Ascending aorta (tissue), 2 donors: ENCODE results near the gene FOXP1. TPM values are rescaled to one million over a fixed set of nuclear protein-coding genes. Genes with fewer than 3 reads are reported as not detected.

ENCODE experiments used
- DNase-seq, 2 donors: peaks; one replicate each; pipeline ENCODE4 v3.0.0-alpha.2; 2019; ENCODE audit warnings: low spot score in 2 of 2
- H3K27ac ChIP-seq, 2 donors: fragments of 200-600 bp; sonication (generic); one replicate each; pipeline ENCODE4 v1.5.1; 2016 to 2017; ENCODE audit warnings: mild to moderate bottlenecking in 1 of 2
- H3K27me3 ChIP-seq: fragments of 200-600 bp; sonication (generic); one replicate; pipeline ENCODE4 v1.5.1; 2017
- H3K36me3 ChIP-seq, 2 donors: fragments of 200-600 bp; sonication (generic); one replicate each; pipeline ENCODE4 v1.5.1; 2016
- H3K4me1 ChIP-seq, 2 donors: fragments of 200-600 bp; sonication (generic); one replicate each; pipeline ENCODE4 v1.5.1; 2016 to 2017; ENCODE audit warnings: mild to moderate bottlenecking in 1 of 2
- H3K4me3 ChIP-seq, 2 donors: fragments of 200-600 bp; sonication (generic); one replicate each; pipeline ENCODE4 v1.5.1; 2016 to 2017; ENCODE audit warnings: mild to moderate bottlenecking in 1 of 2
- H3K9me3 ChIP-seq, 2 donors: fragments of 200-600 bp; sonication (generic); one replicate each; pipeline ENCODE4 v1.5.1; 2016
- CTCF ChIP-seq, 3 experiments: fragments of 200-600 bp in 2 of 3; fragments of 450-650 bp in 1 of 3; sonication (generic) in 2 of 3; IDR thresholded peaks; one replicate each; pipeline ENCODE4 v1.5.1; 2016 to 2019; ENCODE audit warnings: antibody characterized with exemption in 3 of 3, mild to moderate bottlenecking in 1 of 3, moderate library complexity in 1 of 3
- intact Hi-C: fragments of 100-400 bp; cut with DNase I; formaldehyde crosslinking; loops from one replicate; pipeline ENCODE4 v1.15.1; 2023
- total RNA-seq: library from RNA; depleted of rRNA; stranded (reverse); fragments of >200 nt; gene quantifications from one replicate; pipeline ENCODE4 v1.1.0, GENCODE V29; 2016

The FOXP1 gene
- total RNA-seq, 1 donor from 2014 or later: 171 TPM

GRCh38 chr3:71468311-71469137 is 115.0 kb downstream of the FOXP1 start:
- Histone ChIP-seq H3K4me3 (no peak overlapping the region), H3K27me3 (no peaks in the 10 kb centered on the region), H3K27ac (peak overlapping the region in 1 of 2 donors; percentile 13), H3K4me1 (peaks cover 0 to 9% of the 10 kb centered on the region in 2 donors), H3K9me3 (no peaks in the 10 kb centered on the region), H3K36me3 (no peaks in the 10 kb centered on the region)
- TF ChIP-seq CTCF (IDR thresholded peaks at IDR 0.05): no peak
- intact Hi-C loops: no loop called here
- no peak for DNase-seq

GRCh38 chr3:71466483-71466882 is 117.0 kb downstream of the FOXP1 start:
- no peak for TF ChIP-seq CTCF (IDR thresholded peaks at IDR 0.05)
- Histone ChIP-seq H3K9me3 (no peaks in the 10 kb centered on the region), H3K27me3 (no peaks in the 10 kb centered on the region), H3K27ac (no peak overlapping the region), H3K4me3 (no peak overlapping the region), H3K36me3 (no peaks in the 10 kb centered on the region), H3K4me1 (peaks cover 0 to 9% of the 10 kb centered on the region in 2 donors)
- no peak for DNase-seq
- intact Hi-C loops: no loop called here

- Histone ChIP-seq H3K36me3 (no peaks in the 10 kb centered on the region), H3K9me3 (no peaks in the 10 kb centered on the region), H3K4me1 (peaks cover 0 to 9% of the 10 kb centered on the region in 2 donors), H3K4me3 (no peak overlapping the region), H3K27me3 (no peaks in the 10 kb centered on the region), H3K27ac (no peak overlapping the region)
- no peak for TF ChIP-seq CTCF (IDR thresholded peaks at IDR 0.05)
- intact Hi-C loops: no loop called here
- DNase-seq: no peak
Measured at GRCh38 chr3:71465371-71466036, 118.0 kb downstream of the FOXP1 start.

GRCh38 chr3:71464613-71465012 is 118.9 kb downstream of the FOXP1 start:
- DNase-seq: no peak
- no peaks in the 10 kb centered on the region for H3K9me3 ChIP-seq
- no peak overlapping the region for H3K4me3 ChIP-seq
- no peaks in the 10 kb centered on the region for H3K27me3 ChIP-seq
- no peak overlapping the region for H3K27ac ChIP-seq
- H3K4me1 ChIP-seq: peaks cover 0 to 9% of the 10 kb centered on the region in 2 donors
- no peak for TF ChIP-seq CTCF (IDR thresholded peaks at IDR 0.05)
- H3K36me3 ChIP-seq: no peaks in the 10 kb centered on the region
- intact Hi-C loops: no loop called here

- Histone ChIP-seq H3K9me3 (no peaks in the 10 kb centered on the region), H3K27ac (no peak overlapping the region), H3K4me1 (no peaks in the 10 kb centered on the region), H3K4me3 (no peak overlapping the region), H3K27me3 (no peaks in the 10 kb centered on the region), H3K36me3 (no peaks in the 10 kb centered on the region)
- no peak for DNase-seq
- intact Hi-C loops: no loop called here
- no peak for TF ChIP-seq CTCF (IDR thresholded peaks at IDR 0.05)
Measured at GRCh38 chr3:71463617-71464016, 119.9 kb downstream of the FOXP1 start.
